Loucy (cell line): ENCODE measurements around the gene UNC5A.

Experiments
- H2AFZ ChIP-seq: fragments of 200-600 bp; sonication (generic); 2 replicates; pipeline ENCODE4 v1.6.0; 2016; ENCODE audit warnings: antibody characterized with exemption, mild to moderate bottlenecking, low read length, moderate library complexity
- H3F3A ChIP-seq: fragments of 200-600 bp; 2 replicates; pipeline ENCODE4 v1.6.0; 2016; ENCODE audit warnings: antibody characterized with exemption, low read depth, mild to moderate bottlenecking
- H3K27me3 ChIP-seq: fragments of 200-600 bp; sonication (generic); 2 replicates; pipeline ENCODE4 v1.6.1; 2014; ENCODE audit warnings: low read length, mild to moderate bottlenecking; ENCODE audit not compliant: insufficient read depth, poor library complexity, severe bottlenecking
- H3K36me3 ChIP-seq: fragments of 200-600 bp; sonication (generic); 2 replicates; pipeline ENCODE4 v1.6.1; 2016; ENCODE audit warnings: low read length; ENCODE audit not compliant: insufficient read depth
- H3K4me1 ChIP-seq: fragments of 200-600 bp; sonication (generic); 2 replicates; pipeline ENCODE4 v1.5.1; 2014; ENCODE audit warnings: low read length, mild to moderate bottlenecking; ENCODE audit not compliant: insufficient read depth, poor library complexity, severe bottlenecking
- H3K4me2 ChIP-seq: fragments of 200-600 bp; sonication (generic); 2 replicates; pipeline ENCODE4 v1.6.0; 2014; ENCODE audit warnings: antibody characterized with exemption, low read length, low read depth, mild to moderate bottlenecking; ENCODE audit not compliant: poor library complexity, severe bottlenecking
- H3K4me3 ChIP-seq: fragments of 200-600 bp; sonication (generic); 2 replicates; pipeline ENCODE4 v1.5.1; 2014; ENCODE audit warnings: low read length, mild to moderate bottlenecking, mixed read lengths; ENCODE audit not compliant: poor library complexity, severe bottlenecking
- H3K79me2 ChIP-seq: fragments of 200-600 bp; sonication (generic); 2 replicates; pipeline ENCODE4 v1.6.1; 2014; ENCODE audit warnings: low read length; ENCODE audit not compliant: insufficient read depth
- H3K9ac ChIP-seq: fragments of 200-600 bp; sonication (generic); 2 replicates; pipeline ENCODE4 v1.6.0; 2014; ENCODE audit warnings: mild to moderate bottlenecking, low read depth, low read length, moderate library complexity; ENCODE audit not compliant: poor library complexity, severe bottlenecking
- H3K9me2 ChIP-seq: fragments of 200-600 bp; sonication (generic); replicated peaks from 2 replicates; pipeline ENCODE4 v1.6.1; 2016; ENCODE audit warnings: low read depth, low read length, mixed read lengths
- H3K9me3 ChIP-seq: fragments of 200-600 bp; sonication (generic); 2 replicates; pipeline ENCODE4 v1.6.1; 2014; ENCODE audit warnings: mild to moderate bottlenecking, antibody characterized with exemption, low read length, low read depth; ENCODE audit not compliant: insufficient read depth
- H4K20me1 ChIP-seq: fragments of 200-600 bp; sonication (generic); 2 replicates; pipeline ENCODE4 v1.6.0; 2014; ENCODE audit warnings: antibody characterized with exemption, low read length, mild to moderate bottlenecking; ENCODE audit not compliant: insufficient read depth, poor library complexity, severe bottlenecking
- CTCF ChIP-seq: fragments of 200-600 bp; sonication (generic); conservative IDR thresholded peaks from 2 replicates; pipeline ENCODE4 v1.5.1; 2014; ENCODE audit warnings: mild to moderate bottlenecking, antibody characterized with exemption, low read length
- EZH2phosphoT487 ChIP-seq: fragments of 200-600 bp; IDR thresholded peaks from 2 replicates; pipeline ENCODE4 v1.6.1; 2018; ENCODE audit warnings: antibody characterized with exemption, mild to moderate bottlenecking, moderate library complexity, borderline replicate concordance

The UNC5A gene

GRCh38 chr5:176781638-176782570 lies 28.5 kb upstream of the UNC5A start:
- Histone ChIP-seq H2AFZ (no peak overlapping the region), H3K4me1 (no peaks in the 10 kb centered on the region), H3K36me3 (no peaks in the 10 kb centered on the region), H3K4me2 (no peak overlapping the region), H3K9ac (no peak overlapping the region), H3F3A (no peaks in the 10 kb centered on the region), H3K27me3 (no peaks in the 10 kb centered on the region), H3K4me3 (no peak overlapping the region), H3K9me2 (no peaks in the 10 kb centered on the region), H3K9me3 (no peaks in the 10 kb centered on the region), H4K20me1 (no peaks in the 10 kb centered on the region), H3K79me2 (no peaks in the 10 kb centered on the region)
- TF ChIP-seq CTCF: no peak
- no peak for TF ChIP-seq EZH2phosphoT487

GRCh38 chr5:176784218-176785165 lies 25.9 kb upstream of the UNC5A start:
- no peaks in the 10 kb centered on the region for H3K27me3 ChIP-seq
- no peak for TF ChIP-seq CTCF
- no peak for TF ChIP-seq EZH2phosphoT487

GRCh38 chr5:176785184-176786145 lies 24.9 kb upstream of the UNC5A start:
- no peak for TF ChIP-seq EZH2phosphoT487
- TF ChIP-seq CTCF: no peak
- no peaks in the 10 kb centered on the region for H3K27me3 ChIP-seq
- no peaks in the 10 kb centered on the region for H4K20me1 ChIP-seq
- no peaks in the 10 kb centered on the region for H3K36me3 ChIP-seq
- no peaks in the 10 kb centered on the region for H3K4me1 ChIP-seq
- no peaks in the 10 kb centered on the region for H3K9me3 ChIP-seq
- H3K79me2 ChIP-seq: no peaks in the 10 kb centered on the region
- no peak overlapping the region for H3K4me3 ChIP-seq
- H3K9me2 ChIP-seq: no peaks in the 10 kb centered on the region
- H2AFZ ChIP-seq: no peak overlapping the region
- no peaks in the 10 kb centered on the region for H3F3A ChIP-seq
- no peak overlapping the region for H3K9ac ChIP-seq
- H3K4me2 ChIP-seq: no peak overlapping the region

More at GRCh38 chr5:176784218-176785165, 25.9 kb upstream of the UNC5A start:
- Histone ChIP-seq H3K79me2 (no peaks in the 10 kb centered on the region), H3K36me3 (no peaks in the 10 kb centered on the region), H2AFZ (no peak overlapping the region), H3K4me3 (no peak overlapping the region), H3K9me2 (no peaks in the 10 kb centered on the region), H3F3A (no peaks in the 10 kb centered on the region), H3K9ac (no peak overlapping the region), H3K9me3 (no peaks in the 10 kb centered on the region), H4K20me1 (no peaks in the 10 kb centered on the region), H3K4me1 (no peaks in the 10 kb centered on the region), H3K4me2 (no peak overlapping the region)
